Neural progenitor cell (in vitro differentiated cells): Measurements from ENCODE around the gene CCNB1.

Experiments used
- CTCF ChIP-seq: fragments of 200-600 bp; sonication (generic); IDR thresholded peaks from 2 replicates; pipeline ENCODE4 v1.5.1; 2017; ENCODE audit warnings: antibody characterized with exemption, mild to moderate bottlenecking
- EZH2 ChIP-seq: fragments of 200-600 bp; sonication (generic); IDR thresholded peaks from 2 replicates; pipeline ENCODE4 v1.6.1; 2017; ENCODE audit warnings: antibody characterized with exemption, mild to moderate bottlenecking, moderate library complexity

- TF ChIP-seq EZH2, result no peak
- no peak for TF ChIP-seq CTCF
Observed at GRCh38 chr5:69138766-69139165, 28.2 kb upstream of the CCNB1 start.
